ENCODE results near the gene TTLL3.
"Not testable (repeated sequence)": the region's sequence is repeated elsewhere in the genome, so short reads cannot be mapped to it uniquely, and the experiment has no call there.

Gene TTLL3

GRCh38 chr3:9875448-9875847 lies 65.4 kb downstream of the TTLL3 start:
- DNase-seq, result no peak

GRCh38 chr3:9876255-9876654 lies 66.2 kb downstream of the TTLL3 start:
- not testable (repeated sequence) for DNase-seq

GRCh38 chr3:9876991-9877390 lies 66.9 kb downstream of the TTLL3 start:
- no peak for DNase-seq

GRCh38 chr3:9878700-9879099 lies 68.6 kb downstream of the TTLL3 start:
- no peak for DNase-seq

- DNase-seq, result no peak
Measured at GRCh38 chr3:9879830-9880549, 69.9 kb downstream of the TTLL3 start, which contains the start of gene CIDEC. Gene CIDEC, minus strand, starts transcription at chr3:9880253. Its CDS starts 1,767 bp downstream, at chr3:9878486.

- DNase-seq, result no peak
Measured at GRCh38 chr3:9881441-9881840, 71.4 kb downstream of the TTLL3 start.

- DNase-seq, result no peak
Measured at GRCh38 chr3:9883706-9884554, 73.9 kb downstream of the TTLL3 start.

- no peak for DNase-seq
Measured at GRCh38 chr3:9884555-9885165, 74.6 kb downstream of the TTLL3 start.

All from CD4-positive, alpha-beta T cell treated with Interleukin-17A for 1 hour (primary cell).